Right forelimb (tissue), 1 donor: Measurements from ENCODE around the gene PEMT.

Source experiments
- DNase-seq: peaks from one replicate; pipeline ENCODE4 v3.0.0-alpha.2; 2018

The PEMT gene

GRCh38 chr17:17603895-17604225 lies 12.4 kb upstream of the PEMT start:
- no peak for DNase-seq

GRCh38 chr17:17603178-17603894 lies 11.8 kb upstream of the PEMT start:
- no peak for DNase-seq

DNA sequence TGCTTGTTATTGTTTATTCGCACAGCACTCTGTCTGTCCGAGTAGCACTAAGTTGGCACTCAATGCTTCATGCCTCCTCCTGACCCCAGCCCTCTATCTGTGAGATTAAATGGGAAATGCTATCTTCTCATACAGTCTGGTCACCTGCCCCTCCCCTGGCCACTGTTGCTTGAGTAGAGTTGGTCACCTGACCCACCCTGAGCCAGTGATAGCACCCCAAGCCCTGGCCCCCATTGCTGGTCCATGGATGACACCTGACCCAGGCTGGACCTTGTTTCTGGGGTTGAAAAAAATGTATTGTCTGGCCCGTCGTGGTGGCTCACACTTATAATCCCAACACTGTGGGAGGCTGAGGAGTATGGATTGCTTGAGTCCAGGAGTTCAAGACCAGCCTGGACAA lies 8.5 kb upstream of the PEMT start:
- no peak for DNase-seq

- no peak for DNase-seq
These were observed 6.5 kb upstream of the PEMT start for GRCh38 chr17:17598003-17598402.

- DNase-seq, result no peak
These were observed 4.2 kb upstream of the PEMT start for GRCh38 chr17:17595755-17596154.

- DNase-seq, result no peak
These were observed 1.7 kb upstream of the PEMT start for GRCh38 chr17:17593222-17593620.

- no peak for DNase-seq
These were observed 589 bp downstream of the PEMT start for GRCh38 chr17:17590883-17591354.

DNA sequence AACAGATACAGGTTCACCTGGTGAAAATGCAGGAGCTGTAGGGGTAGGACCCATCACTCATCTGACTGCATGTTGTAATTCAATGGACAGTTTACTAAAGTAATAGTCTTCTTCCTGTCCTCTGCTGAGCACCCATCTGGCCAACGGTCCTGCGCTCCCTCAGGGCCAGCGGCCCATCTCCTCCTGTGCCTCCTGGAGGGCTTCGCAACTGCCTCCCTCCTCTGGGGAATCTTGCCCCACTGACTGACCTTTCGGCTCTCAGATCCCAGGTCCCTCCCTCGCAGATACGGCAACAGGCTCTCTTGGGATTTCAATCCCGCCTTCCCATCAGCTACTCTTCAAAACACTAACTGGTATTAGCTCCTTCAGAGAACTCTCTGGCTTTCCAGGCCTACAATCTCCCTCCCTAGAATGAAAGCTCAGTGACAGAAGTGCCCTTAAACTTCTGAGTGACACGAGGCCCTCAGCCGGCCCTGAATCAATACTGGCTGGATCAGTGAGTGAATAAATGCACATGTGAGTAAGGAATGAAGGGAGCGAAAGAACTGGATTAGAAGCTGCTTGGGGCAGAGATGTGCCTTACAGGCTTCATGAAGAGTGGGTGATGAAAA lies 1.3 kb downstream of the PEMT start:
- no peak for DNase-seq

GRCh38 chr17:17587614-17588337 lies 3.7 kb downstream of the PEMT start:
- DNase-seq, result no peak

DNA sequence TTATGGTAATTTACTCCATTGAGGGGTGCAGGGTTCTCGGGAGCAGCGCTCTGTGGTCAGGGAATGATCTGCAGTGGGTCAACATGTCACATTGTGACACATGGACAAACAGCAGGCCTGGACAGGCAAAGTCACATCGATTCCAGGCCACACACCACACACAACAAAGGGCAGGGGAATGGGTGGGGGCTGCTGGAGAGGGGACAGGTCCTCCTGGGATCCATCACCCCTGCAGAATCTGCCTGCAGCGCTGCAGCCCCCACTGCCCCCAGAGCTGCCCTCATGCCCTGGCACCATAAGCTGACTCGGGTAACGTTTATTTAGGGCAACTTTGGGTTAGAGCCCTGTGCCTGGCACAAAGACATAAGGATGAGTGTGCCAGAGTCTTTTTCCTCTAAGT lies 9.1 kb downstream of the PEMT start:
- DNase-seq, result no peak

DNA sequence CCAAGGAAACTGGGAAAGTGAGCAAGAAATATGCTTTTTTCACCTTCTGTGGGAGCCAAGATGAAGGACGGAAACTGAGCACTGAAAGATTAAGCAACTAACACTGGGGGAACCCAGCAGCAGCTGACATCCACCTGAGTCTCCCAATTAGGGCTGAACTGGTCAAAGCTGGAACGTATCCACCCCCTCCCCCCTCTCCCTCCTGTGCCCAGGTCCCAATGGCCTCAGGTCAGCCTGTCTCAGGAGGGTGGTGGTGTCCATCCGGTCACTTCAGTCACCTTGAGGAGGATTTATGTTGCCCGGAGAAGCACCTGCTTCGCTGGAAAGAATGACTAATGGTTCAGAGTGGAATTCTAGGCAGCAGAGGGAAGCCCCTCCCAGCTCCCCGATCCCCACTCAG lies 10.0 kb downstream of the PEMT start:
- no peak for DNase-seq

GRCh38 chr17:17580662-17581470 lies 10.6 kb downstream of the PEMT start:
- DNase-seq, result no peak

- no peak for DNase-seq
These were observed 11.8 kb downstream of the PEMT start for GRCh38 chr17:17579691-17580090.

GRCh38 chr17:17577373-17577772 lies 14.1 kb downstream of the PEMT start:
- DNase-seq, result no peak

GRCh38 chr17:17576772-17577234 lies 14.7 kb downstream of the PEMT start:
- DNase-seq, result no peak

DNA sequence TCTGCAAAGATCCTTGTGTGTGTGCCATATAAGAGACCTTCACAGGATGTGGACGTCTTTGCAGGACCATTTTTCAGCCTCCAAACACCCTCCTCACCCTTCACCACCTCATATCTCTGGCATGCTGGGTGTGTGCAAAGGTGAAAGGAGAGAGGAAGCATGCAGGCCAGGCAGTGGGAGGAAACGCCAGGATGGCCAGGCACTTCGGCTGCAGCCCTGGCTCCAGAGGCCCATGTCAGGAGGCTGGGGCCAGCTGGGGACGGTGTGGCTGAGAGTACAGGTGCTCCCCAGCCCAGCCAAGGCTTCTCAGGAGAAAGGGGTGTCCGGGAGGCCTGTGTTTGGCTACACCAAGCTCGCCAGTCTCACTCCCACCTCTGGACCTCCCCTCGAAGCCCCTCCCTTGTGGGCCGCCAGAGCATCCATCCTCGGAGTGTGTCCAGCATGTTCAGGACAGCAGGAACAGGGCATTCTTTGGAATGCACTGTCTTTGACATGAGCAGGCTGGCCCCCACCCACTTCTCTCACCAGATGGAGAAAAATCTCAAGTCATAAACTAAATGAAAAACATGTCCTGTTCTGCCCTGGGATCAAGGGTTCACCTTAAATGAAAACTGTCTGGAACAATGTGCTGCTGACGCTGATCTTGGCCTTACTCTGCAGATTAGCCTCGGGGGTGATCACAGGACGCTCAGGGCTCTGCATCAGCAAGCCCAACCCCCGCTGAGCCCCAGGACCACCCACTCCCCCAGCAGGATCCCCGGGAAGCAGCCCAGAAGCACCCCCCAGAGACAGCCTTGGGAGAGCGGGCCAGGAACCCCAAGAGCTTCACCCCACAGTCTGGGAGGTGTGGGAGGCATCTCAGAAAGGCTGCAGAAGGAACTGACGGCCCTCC lies 15.9 kb downstream of the PEMT start:
- DNase-seq, result no peak

DNA sequence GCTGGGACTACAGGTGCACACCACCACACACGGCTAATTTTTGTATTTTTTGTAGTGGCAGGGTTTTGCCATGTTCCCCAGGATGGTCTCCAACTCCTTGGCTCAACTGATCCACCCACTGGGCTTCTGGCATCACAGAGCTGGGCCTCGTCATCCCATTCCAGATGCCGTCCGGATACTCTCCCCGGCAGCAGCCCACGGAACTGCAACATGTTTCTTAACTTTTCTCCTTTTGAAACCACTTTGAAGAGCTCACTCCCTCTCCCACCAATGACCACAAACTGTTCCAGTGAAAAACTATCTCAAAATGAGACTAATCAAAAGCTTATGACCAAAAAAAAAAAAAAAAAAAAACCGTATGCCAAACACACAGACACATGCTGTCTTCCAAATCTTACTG lies 17.6 kb downstream of the PEMT start:
- no peak for DNase-seq

GRCh38 chr17:17572010-17572785 lies 19.3 kb downstream of the PEMT start:
- no peak for DNase-seq

- no peak for DNase-seq
These were observed 20.5 kb downstream of the PEMT start for GRCh38 chr17:17570798-17571716.

- no peak for DNase-seq
These were observed 21.2 kb downstream of the PEMT start for GRCh38 chr17:17570140-17570797.
